HepG2 (cell line): Measurements from ENCODE around the gene SNRPD3. TPM values are rescaled to one million over a fixed set of nuclear protein-coding genes. Genes with fewer than 3 reads are reported as not detected.
A peak's percentile ranks its signal among the peaks of the same experiment; 100 is the strongest.

Source experiments
- ATAC-seq: fragments of 200-7000 bp; cut with Tn5 transposase; 3 replicates; pipeline ENCODE4 v1.9.1; 2020; ENCODE audit warnings: mild to moderate bottlenecking, moderate library complexity
- BruUV-seq: library from RNA; stranded (reverse); fragments of 400-500 nt; replicated peaks from 2 replicates; lab custom pipeline; 2021; lab: Mats Ljungman, UMichigan
- CTCF ChIA-PET: fragments of 300-600 bp; formaldehyde crosslinking; extraction: SDS; loops from one replicate; lab custom pipeline; 2021; ENCODE audit warnings: low total read pairs, inconsistent platforms, low intra/inter-chr PET ratio; lab: Yijun Ruan, JAX
- POLR2A ChIA-PET: fragments of 350-600 bp; sonication (Branson Sonifier 250); formaldehyde crosslinking; loops from one replicate; lab custom pipeline; 2020; ENCODE audit warnings: antibody characterized with exemption, inconsistent platforms; lab: Yijun Ruan, JAX
- DNase-seq: peaks from one replicate; pipeline ENCODE4 v3.0.0-alpha.2; 2015; ENCODE audit warnings: low spot score
- FAIRE-seq: peaks from 3 replicates; lab custom pipeline; 2011; peaks lifted over from hg19 to GRCh38; lab: Jason Lieb, UNC
- H2AFZ ChIP-seq: one replicate; pipeline ENCODE4 v1.6.1; 2011; ENCODE audit warnings: low read length, inconsistent platforms
- H3K27ac ChIP-seq: fragments of 300-600 bp; 3 replicates; pipeline ENCODE4 v1.8.0; 2011; ENCODE audit warnings: mixed run types, mild to moderate bottlenecking, mixed read lengths, low read length, inconsistent platforms; ENCODE audit not compliant: insufficient read depth; ENCODE audit errors: extremely low read length
- H3K27me3 ChIP-seq, 2 experiments: fragments of 200-600 bp in 1 of 2; 2 replicates in 1 of 2; 3 replicates in 1 of 2; pipeline versions ENCODE4 v1.6.0 to v1.8.0; 2011; ENCODE audit warnings: low read length in 2 of 2, mild to moderate bottlenecking in 2 of 2, moderate library complexity in 2 of 2, inconsistent platforms in 1 of 2; ENCODE audit not compliant: insufficient read depth in 2 of 2, control insufficient read depth in 1 of 2
- H3K36me3 ChIP-seq, 2 experiments: fragments of 200-600 bp in 1 of 2; replicated peaks in 1 of 2; 2 replicates in 1 of 2; 3 replicates in 1 of 2; pipeline versions ENCODE4 v1.5.1 to v1.8.0; 2011; ENCODE audit warnings: low read length in 2 of 2, inconsistent platforms in 1 of 2; ENCODE audit not compliant: insufficient read depth in 2 of 2, control insufficient read depth in 1 of 2
- H3K4me1 ChIP-seq: 2 replicates; pipeline ENCODE4 v1.5.1; 2012; ENCODE audit warnings: low read length, inconsistent platforms; ENCODE audit not compliant: insufficient read depth
- H3K4me2 ChIP-seq: 2 replicates; pipeline ENCODE4 v1.6.0; 2011; ENCODE audit warnings: low read depth, low read length, inconsistent platforms
- H3K4me3 ChIP-seq, 3 experiments: fragments of 200-600 bp in 1 of 3; sonication (generic), shearing (Covaris generic) in 1 of 3; replicated peaks in 1 of 3; 2 replicates each; pipeline ENCODE4 v1.5.1; 2011 to 2016; ENCODE audit warnings: low read length in 3 of 3, inconsistent platforms in 2 of 3, low read depth in 2 of 3, mild to moderate bottlenecking in 2 of 3, control low read depth in 1 of 3, mixed read lengths in 1 of 3; ENCODE audit not compliant: insufficient read depth in 1 of 3
- H3K79me2 ChIP-seq: one replicate; pipeline ENCODE4 v1.6.1; 2011; ENCODE audit warnings: low read length, inconsistent platforms; ENCODE audit not compliant: insufficient read depth
- H3K9ac ChIP-seq: 2 replicates; pipeline ENCODE4 v1.6.0; 2011; ENCODE audit warnings: mild to moderate bottlenecking, low read depth, low read length, inconsistent platforms; ENCODE audit not compliant: insufficient read depth
- H3K9me3 ChIP-seq: 2 replicates; pipeline ENCODE4 v1.5.1; 2012; ENCODE audit warnings: mild to moderate bottlenecking, low read length
- H4K20me1 ChIP-seq: 2 replicates; pipeline ENCODE4 v1.6.0; 2011; ENCODE audit warnings: inconsistent platforms, mild to moderate bottlenecking, low read length, moderate library complexity; ENCODE audit not compliant: insufficient read depth
- FOXK2 ChIP-seq: fragments of 450-650 bp; IDR thresholded peaks from 2 replicates; pipeline ENCODE4 v1.6.1; 2016
- JDP2 ChIP-seq: sonication (generic); formaldehyde crosslinking; IDR thresholded peaks from 2 replicates; pipeline ENCODE4 v1.8.1; 2022; ENCODE audit warnings: missing genetic modification reagents, borderline replicate concordance
- NCOA2 ChIP-seq: sonication (generic); formaldehyde crosslinking; IDR thresholded peaks from 2 replicates; pipeline ENCODE4 v1.8.0; 2022; ENCODE audit warnings: inconsistent platforms
- RFX1 ChIP-seq: fragments of 450-650 bp; IDR thresholded peaks from 2 replicates; pipeline ENCODE4 v1.6.1; 2017
- SMAD3 ChIP-seq: sonication (generic); formaldehyde crosslinking; IDR thresholded peaks from 2 replicates; pipeline ENCODE4 v1.4.0; 2020; ENCODE audit warnings: missing genetic modification reagents
- ZBTB1 ChIP-seq: sonication (generic); formaldehyde crosslinking; IDR thresholded peaks from 2 replicates; pipeline ENCODE4 v1.4.0; 2020; ENCODE audit warnings: missing genetic modification reagents, borderline replicate concordance
- ZNF382 ChIP-seq: sonication (generic); formaldehyde crosslinking; IDR thresholded peaks from 2 replicates; pipeline ENCODE4 v1.5.0; 2020; ENCODE audit warnings: missing genetic modification reagents, mild to moderate bottlenecking, borderline replicate concordance
- ZNF557 ChIP-seq: sonication (generic); formaldehyde crosslinking; IDR thresholded peaks from 2 replicates; pipeline ENCODE4 v1.4.0; 2020; ENCODE audit warnings: missing genetic modification reagents
- ZNF788 ChIP-seq: sonication (generic); formaldehyde crosslinking; IDR thresholded peaks from 2 replicates; pipeline ENCODE4 v1.5.0; 2020; ENCODE audit warnings: mild to moderate bottlenecking, missing genetic modification reagents, borderline replicate concordance
- WGBS: methylation state at CpG from one replicate; pipeline ENCODE4 v1.1.6; 2017; ENCODE audit warnings: low lambda C conversion rate; 5-methylcytosine and 5-hydroxymethylcytosine counted together
- in situ Hi-C: cut with HindIII; loops from 2 replicates; pipeline ENCODE4 v1.10.0; 2017; ENCODE audit warnings: low pct_unique_long_range_greater_than_20kb; ENCODE audit not compliant: extremely low pct_ligation_motif_present
- intact Hi-C: fragments of 100-400 bp; cut with micrococcal nuclease; formaldehyde crosslinking; loops from one replicate; pipeline ENCODE4 v1.10.0; 2022; ENCODE audit not compliant: unreplicated experiment
- polyA plus RNA-seq, 8 experiments: library from polyadenylated mRNA; depleted of rRNA in 3 of 8; stranded (reverse) in 7 of 8; unstranded in 1 of 8; fragments of >200 nt; fragmentation: Illumina TruSeq in 4 of 8; extraction: Trizol in 4 of 8; gene quantifications; 2 replicates each; pipeline versions ENCODE4 v1.2.1 to v1.2.3, GENCODE V29; 2011 to 2016; ENCODE audit warnings: low read depth in 4 of 8, missing spikeins in 1 of 8, mixed read lengths in 1 of 8; ENCODE audit not compliant: insufficient read depth in 1 of 8
- total RNA-seq, 5 experiments: library from RNA; depleted of rRNA; stranded (reverse); fragments of >200 nt; fragmentation: Illumina TruSeq; extraction: Trizol; gene quantifications; 2 replicates each; pipeline ENCODE4 v1.2.3, GENCODE V29; 2016; ENCODE audit warnings: low read depth in 1 of 5
- TF ChIP-seq, protein P1 (sequence below): sonication (generic); formaldehyde crosslinking; IDR thresholded peaks from 2 replicates; pipeline ENCODE4 v1.5.1; 2020; ENCODE audit warnings: mild to moderate bottlenecking, missing genetic modification reagents, borderline replicate concordance
- TF ChIP-seq, protein P2 (sequence below): sonication (generic); formaldehyde crosslinking; IDR thresholded peaks from 2 replicates; pipeline ENCODE4 v1.5.0; 2020; ENCODE audit warnings: mild to moderate bottlenecking, missing genetic modification reagents
- TF ChIP-seq, protein P3 (sequence below): sonication (generic); formaldehyde crosslinking; IDR thresholded peaks from 2 replicates; pipeline ENCODE4; 2020; ENCODE audit warnings: missing genetic modification reagents, mild to moderate bottlenecking, borderline replicate concordance

SNRPD3 gene
- total and polyA plus RNA-seq, 2 of the 13 experiments (the other 11 are each of a cell fraction or from before 2014, with no cell fraction given) = 110 to 209 TPM

DNA sequence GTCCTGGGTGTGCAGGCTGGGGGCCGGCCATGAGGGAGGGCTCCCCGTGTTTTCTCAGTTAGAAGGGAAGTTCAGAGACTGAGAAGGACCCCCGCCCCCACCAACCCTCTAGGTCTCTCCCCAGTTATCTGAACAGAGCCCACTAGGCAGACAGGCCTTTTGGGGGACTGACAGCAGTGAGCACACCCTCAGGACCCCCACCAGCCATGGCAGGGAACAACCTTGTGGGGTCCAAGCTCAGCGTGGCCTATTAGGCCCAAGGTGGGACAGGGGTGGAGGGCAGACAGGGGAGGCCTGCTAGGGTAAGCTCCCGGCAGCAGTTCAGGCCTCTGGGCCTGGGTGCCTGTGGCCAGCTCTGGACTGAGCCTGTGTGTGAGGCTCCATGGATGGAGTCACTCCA, 31.5 kb downstream of the SNRPD3 start:
- no peak overlapping the region for H3K9ac ChIP-seq
- peaks cover 86% of the 10 kb centered on the region for H3K4me1 ChIP-seq
- in situ Hi-C loops (no loop called here), intact Hi-C loops (no loop called here)
- no peak overlapping the region for H2AFZ ChIP-seq
- WGBS = 97% methylated on average over 4 of the region's 5 CpGs
- H3K27ac ChIP-seq = no peak overlapping the region
- H3K36me3 ChIP-seq = peaks cover 8 to 19% of the 10 kb centered on the region in 2 experiments; a peak in 4 of 5 replicates
- DNase-seq (no peak), FAIRE-seq (no peak), ATAC-seq (no peak)
- ChIA-PET POLR2A (interaction anchor here (2.7 to 2.8 kb wide), 2 partner anchors 8 to 37 kb away, joined by 10 to 17 read pairs; no protein-coding TSS in a partner anchor), CTCF (no interaction called here)
- no peaks in the 10 kb centered on the region for H4K20me1 ChIP-seq
- H3K9me3 ChIP-seq = no peaks in the 10 kb centered on the region
- no peak overlapping the region for H3K4me3 ChIP-seq
- H3K4me2 ChIP-seq = no peak overlapping the region
- H3K79me2 ChIP-seq = peaks cover 8% of the 10 kb centered on the region
- no peak for TF ChIP-seq RFX1
- TF ChIP-seq ZNF788 = no peak
- no peak for TF ChIP-seq FOXK2
- TF ChIP-seq ZNF382 = no peak
- TF ChIP-seq SMAD3 (CRISPR knock-in tag) = no peak
- H3K27me3 ChIP-seq = no peaks in the 10 kb centered on the region; a peak in 1 of 5 replicates
- no TSS peak for BruUV-seq

DNA sequence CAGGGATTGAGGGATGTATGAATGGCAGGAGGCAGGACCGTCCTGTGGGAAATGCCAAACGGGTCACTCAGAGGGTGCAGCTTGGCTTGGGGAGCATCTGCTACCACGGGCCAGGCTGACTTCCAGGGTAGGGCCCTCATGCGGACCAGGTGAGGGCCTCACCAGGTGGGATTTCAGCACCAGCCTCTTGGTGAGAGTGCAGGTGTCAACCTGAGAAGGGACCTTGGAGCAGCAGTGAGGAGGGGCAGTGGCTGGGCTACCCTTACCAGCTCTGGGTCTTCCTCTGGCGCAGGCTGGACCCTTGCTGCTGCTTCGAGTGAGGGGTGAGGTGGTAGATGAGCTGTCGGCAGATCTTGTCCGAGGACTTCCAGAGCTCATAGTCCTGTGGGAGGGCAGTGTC, 32.1 kb downstream of the SNRPD3 start:
- intact Hi-C loops = loop anchor here (1.0 kb wide), 1 partner anchor 39 kb away; no protein-coding TSS in a partner anchor
- no peak overlapping the region for H2AFZ ChIP-seq
- no peaks in the 10 kb centered on the region; a peak in 1 of 5 replicates for H3K27me3 ChIP-seq
- H3K9ac ChIP-seq = no peak overlapping the region
- no peak overlapping the region for H3K4me3 ChIP-seq
- 82% methylated on average over 3 of the region's 8 CpGs for WGBS
- CTCF ChIA-PET = no interaction called here
- no TSS peak for BruUV-seq
- ATAC-seq (no peak), FAIRE-seq (no peak), DNase-seq (no peak)
- H3K36me3 ChIP-seq = peaks cover 8 to 19% of the 10 kb centered on the region in 2 experiments; a peak in 4 of 5 replicates
- peaks cover 10% of the 10 kb centered on the region for H3K79me2 ChIP-seq
- in situ Hi-C loops = no loop called here
- POLR2A ChIA-PET = interaction anchor here (2.7 to 2.8 kb wide), 2 partner anchors 9 to 38 kb away, joined by 10 to 17 read pairs; no protein-coding TSS in a partner anchor
- H4K20me1 ChIP-seq = no peaks in the 10 kb centered on the region
- no peaks in the 10 kb centered on the region for H3K9me3 ChIP-seq
- H3K4me1 ChIP-seq = peaks cover 81% of the 10 kb centered on the region
- H3K27ac ChIP-seq = peak overlapping the region; percentile 34
- peak overlapping the region; percentile 28; the same call in 1 of the 2 replicates for H3K4me2 ChIP-seq
- no peak for TF ChIP-seq NCOA2
- TF ChIP-seq, protein P1, sequence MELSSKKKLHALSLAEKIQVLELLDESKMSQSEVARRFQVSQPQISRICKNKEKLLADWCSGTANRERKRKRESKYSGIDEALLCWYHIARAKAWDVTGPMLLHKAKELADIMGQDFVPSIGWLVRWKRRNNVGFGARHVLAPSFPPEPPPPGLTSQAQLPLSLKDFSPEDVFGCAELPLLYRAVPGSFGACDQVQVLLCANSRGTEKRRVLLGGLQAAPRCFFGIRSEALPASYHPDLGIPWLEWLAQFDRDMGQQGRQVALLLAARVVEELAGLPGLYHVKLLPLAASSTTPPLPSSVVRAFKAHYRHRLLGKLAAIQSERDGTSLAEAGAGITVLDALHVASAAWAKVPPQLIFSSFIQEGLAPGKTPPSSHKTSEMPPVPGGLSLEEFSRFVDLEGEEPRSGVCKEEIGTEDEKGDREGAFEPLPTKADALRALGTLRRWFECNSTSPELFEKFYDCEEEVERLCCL (CRISPR knock-in tag) = no peak
- no peak for TF ChIP-seq JDP2 (CRISPR knock-in tag)
- TF ChIP-seq, protein P2, sequence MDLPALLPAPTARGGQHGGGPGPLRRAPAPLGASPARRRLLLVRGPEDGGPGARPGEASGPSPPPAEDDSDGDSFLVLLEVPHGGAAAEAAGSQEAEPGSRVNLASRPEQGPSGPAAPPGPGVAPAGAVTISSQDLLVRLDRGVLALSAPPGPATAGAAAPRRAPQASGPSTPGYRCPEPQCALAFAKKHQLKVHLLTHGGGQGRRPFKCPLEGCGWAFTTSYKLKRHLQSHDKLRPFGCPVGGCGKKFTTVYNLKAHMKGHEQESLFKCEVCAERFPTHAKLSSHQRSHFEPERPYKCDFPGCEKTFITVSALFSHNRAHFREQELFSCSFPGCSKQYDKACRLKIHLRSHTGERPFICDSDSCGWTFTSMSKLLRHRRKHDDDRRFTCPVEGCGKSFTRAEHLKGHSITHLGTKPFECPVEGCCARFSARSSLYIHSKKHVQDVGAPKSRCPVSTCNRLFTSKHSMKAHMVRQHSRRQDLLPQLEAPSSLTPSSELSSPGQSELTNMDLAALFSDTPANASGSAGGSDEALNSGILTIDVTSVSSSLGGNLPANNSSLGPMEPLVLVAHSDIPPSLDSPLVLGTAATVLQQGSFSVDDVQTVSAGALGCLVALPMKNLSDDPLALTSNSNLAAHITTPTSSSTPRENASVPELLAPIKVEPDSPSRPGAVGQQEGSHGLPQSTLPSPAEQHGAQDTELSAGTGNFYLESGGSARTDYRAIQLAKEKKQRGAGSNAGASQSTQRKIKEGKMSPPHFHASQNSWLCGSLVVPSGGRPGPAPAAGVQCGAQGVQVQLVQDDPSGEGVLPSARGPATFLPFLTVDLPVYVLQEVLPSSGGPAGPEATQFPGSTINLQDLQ = no peak
- no peak for TF ChIP-seq ZBTB1 (CRISPR knock-in tag)
- no peak for TF ChIP-seq ZNF557 (CRISPR knock-in tag)
- TF ChIP-seq, protein P3, sequence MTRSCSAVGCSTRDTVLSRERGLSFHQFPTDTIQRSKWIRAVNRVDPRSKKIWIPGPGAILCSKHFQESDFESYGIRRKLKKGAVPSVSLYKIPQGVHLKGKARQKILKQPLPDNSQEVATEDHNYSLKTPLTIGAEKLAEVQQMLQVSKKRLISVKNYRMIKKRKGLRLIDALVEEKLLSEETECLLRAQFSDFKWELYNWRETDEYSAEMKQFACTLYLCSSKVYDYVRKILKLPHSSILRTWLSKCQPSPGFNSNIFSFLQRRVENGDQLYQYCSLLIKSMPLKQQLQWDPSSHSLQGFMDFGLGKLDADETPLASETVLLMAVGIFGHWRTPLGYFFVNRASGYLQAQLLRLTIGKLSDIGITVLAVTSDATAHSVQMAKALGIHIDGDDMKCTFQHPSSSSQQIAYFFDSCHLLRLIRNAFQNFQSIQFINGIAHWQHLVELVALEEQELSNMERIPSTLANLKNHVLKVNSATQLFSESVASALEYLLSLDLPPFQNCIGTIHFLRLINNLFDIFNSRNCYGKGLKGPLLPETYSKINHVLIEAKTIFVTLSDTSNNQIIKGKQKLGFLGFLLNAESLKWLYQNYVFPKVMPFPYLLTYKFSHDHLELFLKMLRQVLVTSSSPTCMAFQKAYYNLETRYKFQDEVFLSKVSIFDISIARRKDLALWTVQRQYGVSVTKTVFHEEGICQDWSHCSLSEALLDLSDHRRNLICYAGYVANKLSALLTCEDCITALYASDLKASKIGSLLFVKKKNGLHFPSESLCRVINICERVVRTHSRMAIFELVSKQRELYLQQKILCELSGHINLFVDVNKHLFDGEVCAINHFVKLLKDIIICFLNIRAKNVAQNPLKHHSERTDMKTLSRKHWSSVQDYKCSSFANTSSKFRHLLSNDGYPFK (CRISPR knock-in tag) = no peak
